ENCODE measurements around the gene ELAVL1.
"Not testable (repeated sequence)": the region's sequence is repeated elsewhere in the genome, so short reads cannot be mapped to it uniquely, and the experiment has no call there.

The ELAVL1 gene

DNA sequence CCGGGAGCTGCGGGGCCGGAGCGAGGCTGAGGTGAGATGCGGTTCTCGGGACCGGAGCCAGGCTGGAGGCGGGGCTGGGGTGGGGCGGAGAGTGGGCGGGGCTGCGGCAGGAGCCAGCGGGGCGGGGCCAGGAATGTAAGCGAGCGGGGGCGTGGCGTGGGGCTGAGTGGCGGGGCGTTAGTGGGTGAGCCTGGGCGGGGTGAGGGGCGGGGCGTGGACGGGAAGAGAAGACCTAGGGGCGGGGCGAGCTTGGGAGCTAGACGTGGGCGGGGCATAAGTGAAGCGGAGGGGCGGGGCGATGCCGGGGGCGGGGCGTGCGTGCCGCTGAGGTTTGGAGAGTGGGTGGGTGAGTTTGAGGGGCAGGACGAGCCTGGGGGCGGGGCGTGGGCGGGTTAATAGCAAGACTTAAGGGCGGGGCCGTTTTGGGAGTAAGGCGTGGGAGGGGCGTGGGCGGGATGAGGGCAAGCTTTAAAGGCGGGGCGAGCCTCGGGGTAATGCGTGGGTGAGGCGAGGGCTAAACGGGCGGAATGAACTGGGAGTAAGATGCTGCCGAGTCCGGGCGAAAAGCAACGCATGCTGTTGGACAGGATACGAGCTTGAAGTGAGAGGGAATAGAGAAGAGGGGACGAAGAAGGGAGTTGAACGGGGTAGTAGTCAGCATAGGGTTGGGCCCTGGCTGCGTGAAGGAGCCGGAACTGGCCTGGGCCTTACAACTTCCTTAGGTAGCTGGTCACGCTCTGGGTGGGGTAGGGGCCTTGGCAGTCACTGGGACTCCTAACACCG lies 84.7 kb downstream of the ELAVL1 start:
- peak; percentile 99 for DNase-seq

DNA sequence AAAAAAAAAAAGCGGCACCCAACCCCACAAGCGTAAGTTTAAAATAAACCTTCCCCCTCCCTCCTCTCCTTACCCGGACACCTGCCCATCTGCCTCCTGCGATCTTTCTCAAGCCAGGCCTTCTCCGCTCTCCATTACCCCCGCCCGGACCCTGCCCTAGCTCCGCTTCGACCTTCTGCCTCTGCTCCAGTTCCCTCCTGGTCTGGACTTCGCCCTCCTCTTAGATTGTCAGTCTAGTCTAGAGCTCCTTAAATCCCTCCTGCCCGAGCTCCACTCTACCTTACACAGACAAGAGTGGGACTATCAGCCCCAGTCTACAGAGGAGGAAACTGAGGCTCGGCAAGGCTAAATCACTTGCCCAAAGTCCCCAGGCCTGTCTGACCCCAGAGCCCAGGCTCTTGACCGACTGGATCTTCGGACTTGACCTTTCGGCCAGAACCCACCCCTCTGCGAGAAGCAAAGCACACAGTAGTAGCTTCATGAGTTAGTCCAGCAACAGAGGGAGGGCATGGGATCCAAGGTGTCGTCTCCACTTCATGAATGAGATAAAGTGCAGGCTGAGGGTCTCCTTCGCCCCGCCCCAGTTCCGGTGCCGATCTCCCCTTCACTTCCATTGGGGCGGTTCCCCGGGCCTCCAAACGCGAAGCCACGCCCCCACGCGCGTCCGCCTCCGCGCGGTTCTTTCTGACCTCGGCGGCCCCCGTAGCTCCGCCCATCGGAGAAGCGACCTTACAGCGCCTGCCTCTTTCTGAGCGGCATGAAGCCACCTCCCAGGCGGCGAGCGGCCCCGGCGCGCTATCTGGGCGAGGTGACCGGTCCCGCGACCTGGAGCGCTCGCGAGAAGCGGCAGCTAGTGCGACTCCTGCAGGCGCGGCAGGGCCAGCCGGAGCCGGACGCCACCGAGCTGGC lies 85.6 kb downstream of the ELAVL1 start, which contains the start of gene SNAPC2:
Gene SNAPC2, plus strand, starts transcription at position 729 of the 909 bp plus-strand sequence. Its CDS starts 29 bp downstream, at position 758.
- DNase-seq = peak; percentile 99

DNA sequence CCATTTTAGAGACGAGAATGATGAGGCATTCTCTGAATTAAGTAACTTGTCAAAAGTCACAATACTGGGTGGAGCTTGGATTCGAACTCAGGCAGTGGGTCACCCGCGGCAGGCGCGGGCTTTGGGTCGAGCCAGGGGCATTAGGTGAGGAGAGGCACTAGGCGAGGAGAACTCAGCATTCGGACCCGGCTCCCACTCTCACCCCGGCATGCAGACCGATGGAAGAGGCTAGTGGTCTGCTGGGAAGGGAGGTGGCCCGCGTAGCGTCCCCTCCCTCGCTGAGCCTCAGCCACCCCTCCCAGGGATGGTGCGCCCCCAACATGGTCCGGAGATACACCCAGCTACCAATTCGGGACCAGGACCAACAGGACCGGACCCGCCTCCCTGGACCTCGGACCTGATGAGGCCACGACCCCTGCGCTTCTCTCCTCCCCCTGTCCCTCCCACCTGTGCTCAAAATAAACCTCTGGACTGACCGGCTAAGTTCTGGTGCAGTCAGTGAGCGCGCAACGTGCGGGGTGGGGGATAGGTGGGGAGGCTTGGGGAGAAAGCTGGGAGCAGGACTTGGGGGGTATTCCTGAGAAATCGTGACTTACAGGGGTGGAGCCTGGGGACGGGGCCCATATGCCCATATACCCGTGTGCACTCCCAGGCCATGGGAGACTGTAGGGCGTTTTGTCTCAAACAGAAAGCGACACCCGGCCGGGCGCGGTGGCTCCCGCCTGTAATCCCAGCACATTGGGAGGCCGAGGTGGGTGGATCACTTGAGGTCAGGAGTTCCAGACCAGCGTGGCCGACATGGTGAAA lies 86.6 kb downstream of the ELAVL1 start:
- DNase-seq = no peak

GRCh38 chr19:7918062-7918614 lies 87.3 kb downstream of the ELAVL1 start:
- not testable (repeated sequence) for DNase-seq

- peak; percentile 80 for DNase-seq
These were observed 88.0 kb downstream of the ELAVL1 start for GRCh38 chr19:7917267-7918061.

- DNase-seq = no peak
These were observed 88.5 kb downstream of the ELAVL1 start for GRCh38 chr19:7916955-7917266.

GRCh38 chr19:7916103-7916954 lies 89.1 kb downstream of the ELAVL1 start:
- DNase-seq = peak; percentile 79

DNA sequence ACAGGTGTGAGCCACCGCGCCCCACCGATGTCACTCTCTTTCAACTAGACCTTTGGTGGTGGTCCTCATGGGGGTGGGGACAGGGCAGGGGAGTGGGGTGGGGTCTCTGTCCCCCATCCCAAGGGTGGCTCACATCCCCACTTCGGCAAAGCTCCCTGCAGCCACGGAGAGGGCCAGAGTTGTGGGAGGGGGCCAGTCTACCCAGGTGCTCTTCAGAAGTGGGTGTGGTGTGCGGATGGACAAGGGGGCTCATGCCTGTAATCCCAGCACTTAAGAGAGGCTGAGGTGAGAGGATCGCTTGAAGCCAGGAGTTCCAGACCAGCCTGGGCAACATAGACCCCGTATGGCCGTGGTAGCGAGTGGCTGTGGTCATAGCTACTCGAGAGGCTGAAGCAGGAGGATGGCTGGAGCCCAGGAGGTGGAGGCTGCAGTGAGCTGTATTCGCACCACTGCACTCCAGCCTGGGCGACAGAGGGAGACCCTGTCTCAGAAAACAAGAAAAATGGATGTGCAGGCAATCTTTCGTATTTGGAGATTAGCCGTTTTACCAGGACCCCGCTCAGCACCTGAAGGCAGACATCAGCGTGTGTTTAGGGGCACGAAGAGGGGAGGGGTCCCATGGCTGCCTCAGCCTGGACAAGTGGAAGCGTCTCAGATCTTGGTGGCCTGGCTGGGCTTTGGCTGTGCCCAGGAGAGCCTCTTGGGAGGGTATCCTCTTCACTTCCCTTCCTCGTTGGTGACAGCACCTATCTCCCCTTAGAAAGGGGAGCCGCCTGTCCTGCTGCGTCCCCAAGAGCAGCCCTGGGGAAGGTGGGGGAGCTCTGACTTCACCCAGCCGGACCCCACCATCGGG lies 90.0 kb downstream of the ELAVL1 start:
- DNase-seq = no peak

- DNase-seq = no peak
These were observed 90.8 kb downstream of the ELAVL1 start, which contains the start of gene TGFBR3L for GRCh38 chr19:7914598-7915045. Gene TGFBR3L (plus strand): TSS chr19:7914830.

GRCh38 chr19:7914099-7914498 lies 91.3 kb downstream of the ELAVL1 start:
- no peak for DNase-seq

DNA sequence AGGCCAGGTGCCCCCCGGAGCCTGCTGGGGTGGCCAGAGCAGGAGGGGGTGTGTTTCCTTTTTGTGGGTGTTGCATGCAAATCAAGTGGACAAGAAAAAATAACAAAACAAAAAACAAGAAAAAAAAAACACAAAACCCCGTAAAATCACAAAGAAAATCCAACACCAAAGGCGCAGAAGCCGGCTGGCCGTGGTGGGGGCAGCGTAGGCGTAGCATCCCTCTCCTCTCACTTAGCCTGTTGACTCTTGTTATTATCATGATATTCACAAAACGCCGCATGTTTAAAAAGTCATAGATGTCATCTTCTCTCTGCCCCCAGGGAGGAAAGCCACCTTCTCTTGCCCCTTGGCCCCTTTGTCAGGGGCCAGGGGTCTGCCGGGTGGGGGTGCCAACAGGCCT lies 91.8 kb downstream of the ELAVL1 start:
- DNase-seq = no peak

DNA sequence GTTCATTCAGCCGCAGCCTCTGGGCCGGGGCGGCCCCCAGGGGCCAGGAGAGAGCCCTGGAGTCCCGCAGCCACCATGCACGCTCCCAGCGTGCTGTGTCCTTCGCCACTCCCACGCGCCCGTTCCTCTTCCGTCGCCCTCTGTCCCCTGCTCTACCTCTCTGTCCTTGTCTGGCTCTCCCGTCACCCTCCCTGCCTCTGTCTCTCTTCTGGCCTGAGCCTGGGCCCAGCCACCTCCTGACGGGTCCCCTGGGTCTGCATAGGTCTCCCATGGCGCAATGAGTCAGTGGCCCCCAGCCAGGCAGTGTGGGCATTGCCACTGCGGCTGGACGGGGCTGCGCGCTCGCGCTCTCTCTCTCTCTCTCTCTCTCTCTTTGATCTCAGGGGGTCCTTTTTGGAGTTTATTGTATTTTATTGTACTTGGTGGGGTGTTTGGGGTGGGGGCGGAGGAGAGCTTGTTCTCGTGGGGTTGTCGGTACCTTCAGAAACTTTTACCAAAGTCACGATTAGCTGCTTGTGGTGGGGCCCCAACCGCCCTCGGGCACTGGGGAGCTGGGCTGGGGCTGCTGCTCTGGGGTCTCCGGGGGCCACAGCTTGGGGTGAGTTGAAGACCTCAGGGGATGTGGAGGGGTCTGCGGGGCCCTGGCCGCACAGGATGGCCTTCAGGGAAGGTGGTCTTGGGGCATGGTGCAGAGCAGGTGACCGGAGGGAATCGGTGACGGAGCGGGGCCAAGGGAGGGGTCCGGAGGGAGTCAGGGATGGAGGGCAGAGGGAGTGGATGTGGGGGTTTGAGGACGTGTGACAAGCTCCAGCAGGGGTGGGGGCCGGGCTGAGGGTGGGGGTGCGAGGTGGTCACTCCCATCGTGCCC lies 92.5 kb downstream of the ELAVL1 start:
- DNase-seq = no peak

- no peak for DNase-seq
These were observed 93.2 kb downstream of the ELAVL1 start for GRCh38 chr19:7912144-7912696.

GRCh38 chr19:7911508-7912143 lies 93.8 kb downstream of the ELAVL1 start:
- no peak for DNase-seq

- no peak for DNase-seq
These were observed 94.9 kb downstream of the ELAVL1 start for GRCh38 chr19:7910321-7911161.

DNA sequence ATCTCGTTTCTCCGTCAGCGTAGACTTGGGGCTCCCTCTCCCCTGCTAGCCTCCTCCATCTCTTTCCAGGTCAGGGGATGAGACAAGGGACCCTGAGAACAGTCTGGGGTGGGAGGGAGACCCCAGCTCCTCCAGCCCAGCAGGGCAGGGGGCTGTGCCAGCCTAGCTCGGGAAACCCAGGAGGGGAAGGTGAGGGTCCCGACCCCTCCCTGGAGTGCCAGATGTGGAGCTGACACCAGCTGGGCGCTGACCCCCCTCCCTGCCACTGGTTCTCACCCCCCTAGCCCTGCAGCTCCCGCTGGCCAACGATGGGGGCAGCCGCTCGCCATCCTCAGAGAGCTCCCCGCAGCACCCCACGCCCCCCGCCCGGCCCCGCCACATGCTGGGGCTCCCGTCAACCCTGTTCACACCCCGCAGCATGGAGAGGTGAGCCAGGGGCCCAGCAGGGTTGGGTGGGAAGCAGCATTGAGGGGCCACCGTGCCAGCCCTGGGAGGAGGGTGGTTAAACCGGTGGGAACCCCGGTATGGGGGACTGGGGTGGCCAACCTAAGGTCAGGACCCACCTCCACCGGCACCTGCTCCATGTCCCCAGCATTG lies 95.9 kb downstream of the ELAVL1 start:
- no peak for DNase-seq
